HG03457 (cell line): ENCODE data around the gene MKRN2.
"Not testable (repeated sequence)": the region's sequence is repeated elsewhere in the genome, so short reads cannot be mapped to it uniquely, and the experiment has no call there.

Experiments used
- ATAC-seq: cut with Tn5 transposase; IDR thresholded peaks from one replicate; pipeline ENCODE4 v1.9.1; 2021; ENCODE audit warnings: moderate number of reproducible peaks; ENCODE audit not compliant: unreplicated experiment

MKRN2 gene

DNA sequence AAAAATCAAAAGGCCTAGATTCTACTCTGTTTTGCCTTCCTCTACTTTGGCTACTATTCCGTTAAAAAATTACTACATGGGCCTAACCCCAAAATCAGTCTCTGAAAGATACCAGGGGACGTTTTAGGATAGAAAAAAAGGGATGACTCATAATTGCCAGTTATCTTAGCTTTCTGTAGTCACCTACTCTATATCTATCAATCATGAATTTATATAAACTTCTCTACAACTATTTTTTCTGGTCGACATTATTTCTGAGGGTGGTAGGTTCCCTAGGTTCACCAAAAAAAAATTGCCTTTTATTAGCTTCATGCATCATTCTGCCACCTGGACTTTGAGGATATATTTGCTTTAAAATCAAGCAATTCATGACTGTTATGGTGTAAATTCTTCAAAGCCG lies 70.5 kb downstream of the MKRN2 start:
- no peak for ATAC-seq

DNA sequence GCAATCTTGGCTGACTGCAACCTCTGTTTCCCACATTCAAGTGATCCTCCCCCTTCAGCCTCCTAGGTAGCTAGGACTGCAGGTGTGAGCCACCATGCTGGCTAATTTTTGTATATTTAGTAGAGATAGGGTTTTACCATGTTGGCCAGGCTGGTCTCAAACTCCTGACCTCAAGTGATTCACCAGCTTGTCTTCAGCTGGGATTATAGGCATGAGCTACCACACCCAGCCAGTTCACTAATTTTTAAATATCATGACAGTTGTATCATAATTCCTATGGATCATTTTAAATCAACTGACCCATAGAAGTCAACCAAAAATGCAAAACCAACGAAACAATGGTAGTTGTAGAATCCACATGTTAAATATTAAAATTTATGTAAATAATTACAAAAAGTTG lies 71.9 kb downstream of the MKRN2 start:
- no peak for ATAC-seq

DNA sequence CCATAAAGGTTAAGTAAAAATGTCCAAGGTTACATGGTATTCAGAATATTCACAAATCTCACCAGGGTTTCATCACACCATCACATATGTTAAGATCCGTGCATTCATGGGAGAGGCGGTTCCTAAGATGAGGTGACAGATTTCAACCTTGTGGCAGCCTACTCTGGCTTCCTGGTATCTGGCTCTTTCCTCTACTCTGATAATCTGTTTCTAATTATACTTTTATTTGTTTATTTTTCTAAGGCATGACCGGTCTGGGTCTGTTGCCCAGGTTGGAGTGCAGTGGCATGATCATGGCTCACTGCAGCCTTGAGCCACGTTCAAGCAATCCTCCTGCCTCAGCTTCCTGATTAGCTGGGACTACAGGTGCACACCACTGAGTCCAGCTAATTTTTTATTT lies 72.7 kb downstream of the MKRN2 start:
- ATAC-seq = no peak

DNA sequence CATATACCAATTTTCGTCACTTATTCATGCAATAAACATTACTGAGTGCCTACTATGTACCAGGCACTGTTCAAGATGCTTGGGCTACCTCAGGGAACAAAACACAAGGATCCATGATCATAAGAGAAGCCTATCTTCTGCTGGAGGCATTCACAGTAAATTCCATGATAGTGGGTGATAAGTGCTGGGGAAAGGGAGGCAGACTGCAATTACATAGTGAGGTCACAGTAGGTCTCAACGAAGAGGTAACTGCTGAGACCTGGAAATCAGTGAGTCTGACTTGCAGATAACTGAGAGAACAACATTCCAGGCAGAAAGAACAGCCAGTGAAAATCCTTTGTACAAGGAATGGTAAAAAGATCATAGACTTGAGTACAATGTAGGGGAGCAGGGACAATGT lies 73.4 kb downstream of the MKRN2 start:
- no peak for ATAC-seq

GRCh38 chr3:12630843-12631242 lies 74.0 kb downstream of the MKRN2 start:
- ATAC-seq = not testable (repeated sequence)

DNA sequence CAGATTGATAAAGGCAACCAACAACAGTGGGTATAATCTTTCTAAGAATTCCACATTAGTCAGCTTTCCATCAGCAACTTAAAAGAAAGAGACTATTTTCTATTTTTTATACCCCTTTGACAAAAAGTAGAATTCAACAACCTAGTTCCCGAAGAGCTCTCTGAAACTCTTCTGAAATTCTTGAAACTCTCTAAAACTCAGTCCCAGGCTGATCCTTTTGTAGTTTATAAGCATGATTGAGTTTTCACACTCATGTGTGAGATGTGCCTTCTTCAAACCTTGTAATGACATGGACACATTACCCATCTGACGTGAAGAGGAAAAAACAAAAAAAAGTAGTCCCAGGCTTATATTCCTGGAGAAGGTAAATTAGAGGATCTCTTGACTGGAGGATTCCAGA lies 75.6 kb downstream of the MKRN2 start:
- no peak for ATAC-seq

DNA sequence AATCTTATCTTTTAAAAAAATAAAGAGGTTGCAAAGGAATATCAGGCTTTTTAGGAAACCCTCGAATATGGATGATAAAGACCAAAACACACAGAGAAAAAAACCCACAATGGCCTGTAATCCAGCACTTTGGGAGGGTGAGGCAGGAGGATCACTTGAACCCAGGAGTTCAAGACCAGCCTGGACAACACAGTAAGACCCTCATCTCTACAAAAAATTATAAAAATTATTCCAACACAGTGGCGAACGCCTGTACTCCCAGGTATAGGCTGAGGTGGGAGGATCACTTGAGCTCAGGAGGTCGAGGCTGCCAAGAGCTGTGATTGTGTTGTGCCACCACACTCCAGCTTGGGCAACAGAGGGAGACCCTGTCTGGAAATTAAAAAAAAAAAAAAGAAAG lies 76.2 kb downstream of the MKRN2 start:
- ATAC-seq = no peak
